Panc1 (cell line): ENCODE results near the gene VRTN. TPM values are rescaled to one million over a fixed set of nuclear protein-coding genes. Genes with fewer than 3 reads are reported as not detected.

Experiments used
- ATAC-seq: fragments of 200-7000 bp; cut with Tn5 transposase; 2 replicates; pipeline ENCODE4 v1.9.1; 2020; ENCODE audit warnings: mild to moderate bottlenecking, moderate library complexity
- BruUV-seq: library from RNA; stranded (reverse); fragments of 400-500 nt; replicated peaks from 2 replicates; lab custom pipeline; 2021; lab: Mats Ljungman, UMichigan
- CTCF ChIA-PET: fragments of 300-600 bp; sonication (Branson Sonifier 250); formaldehyde crosslinking; loops from one replicate; lab custom pipeline; 2022; ENCODE audit warnings: antibody characterized with exemption; lab: Charles Lee
- POLR2A ChIA-PET: fragments of 300-600 bp; sonication (Branson Sonifier 250); formaldehyde crosslinking; loops from one replicate; lab custom pipeline; 2022; ENCODE audit warnings: antibody characterized with exemption; lab: Charles Lee
- DNase-seq: peaks from one replicate; pipeline ENCODE4 v3.0.0-alpha.2; 2010; ENCODE audit warnings: low read depth, low spot score
- H3K27ac ChIP-seq: 2 replicates; pipeline ENCODE4 v1.5.1; 2011; ENCODE audit warnings: mild to moderate bottlenecking, low read length, inconsistent platforms
- H3K27me3 ChIP-seq: fragments of 200-500 bp; sonication (Bioruptor generic); 2 replicates; pipeline ENCODE4 v1.6.0; 2014; ENCODE audit warnings: low read length, inconsistent platforms; ENCODE audit not compliant: control insufficient read depth, insufficient read depth
- H3K36me3 ChIP-seq: fragments of 200-500 bp; sonication (Bioruptor generic); 2 replicates; pipeline ENCODE4 v1.5.1; 2014; ENCODE audit warnings: inconsistent platforms, mild to moderate bottlenecking, low read length, moderate library complexity; ENCODE audit not compliant: control insufficient read depth, insufficient read depth
- H3K4me1 ChIP-seq: 2 replicates; pipeline ENCODE4 v1.5.1; 2011; ENCODE audit warnings: inconsistent platforms, mild to moderate bottlenecking, low read length, moderate library complexity; ENCODE audit not compliant: control insufficient read depth, insufficient read depth
- H3K4me3 ChIP-seq, 2 experiments: 2 replicates each; pipeline ENCODE4 v1.5.1; 2011 to 2012; ENCODE audit warnings: low read depth in 2 of 2, low read length in 2 of 2, mild to moderate bottlenecking in 2 of 2, inconsistent platforms in 1 of 2, moderate library complexity in 1 of 2
- H3K9me3 ChIP-seq: fragments of 200-500 bp; sonication (Bioruptor generic); 2 replicates; pipeline ENCODE4 v1.5.1; 2014; ENCODE audit warnings: low read depth, mild to moderate bottlenecking, inconsistent platforms, low read length, moderate library complexity; ENCODE audit not compliant: control insufficient read depth, insufficient read depth
- CTCF ChIP-seq: fragments of 450-650 bp; IDR thresholded peaks from 2 replicates; pipeline ENCODE4 v1.5.1; 2017; ENCODE audit warnings: mild to moderate bottlenecking
- POLR2AphosphoS5 ChIP-seq: IDR thresholded peaks from 2 replicates; pipeline ENCODE4 v1.6.1; 2012; ENCODE audit warnings: mild to moderate bottlenecking, low read depth, low read length, moderate library complexity
- REST ChIP-seq, 2 experiments: IDR thresholded peaks; 2 replicates each; pipeline ENCODE4 v1.6.1; 2011 to 2012; ENCODE audit warnings: low read depth in 2 of 2, control low read depth in 1 of 2, low read length in 1 of 2, mild to moderate bottlenecking in 1 of 2, moderate library complexity in 1 of 2; ENCODE audit not compliant: insufficient read depth in 1 of 2
- SIN3A ChIP-seq: IDR thresholded peaks from 2 replicates; pipeline ENCODE4 v1.6.1; 2012; ENCODE audit warnings: low read depth, mild to moderate bottlenecking, low read length, moderate library complexity, borderline replicate concordance; ENCODE audit not compliant: insufficient read depth
- TCF7L2 ChIP-seq: IDR thresholded peaks from 2 replicates; pipeline ENCODE4 v1.6.1; 2011; ENCODE audit warnings: mild to moderate bottlenecking, low read depth, low read length, inconsistent platforms
- in situ Hi-C: cut with HindIII; loops from 2 replicates; pipeline ENCODE4 v1.10.0; 2016; ENCODE audit warnings: low sequenced_read_pairs, low pct_unique_long_range_greater_than_20kb
- intact Hi-C: fragments of 100-400 bp; cut with micrococcal nuclease; formaldehyde crosslinking; loops from one replicate; pipeline ENCODE4 v1.10.0; 2022; ENCODE audit not compliant: unreplicated experiment
- total RNA-seq: library from RNA; stranded (reverse); gene quantifications from one replicate; pipeline ENCODE4 v1.2.1, GENCODE V29; 2021; ENCODE audit not compliant: unreplicated experiment

VRTN gene
- total RNA-seq, 1 experiment from 2014 or later, result not detected

DNA sequence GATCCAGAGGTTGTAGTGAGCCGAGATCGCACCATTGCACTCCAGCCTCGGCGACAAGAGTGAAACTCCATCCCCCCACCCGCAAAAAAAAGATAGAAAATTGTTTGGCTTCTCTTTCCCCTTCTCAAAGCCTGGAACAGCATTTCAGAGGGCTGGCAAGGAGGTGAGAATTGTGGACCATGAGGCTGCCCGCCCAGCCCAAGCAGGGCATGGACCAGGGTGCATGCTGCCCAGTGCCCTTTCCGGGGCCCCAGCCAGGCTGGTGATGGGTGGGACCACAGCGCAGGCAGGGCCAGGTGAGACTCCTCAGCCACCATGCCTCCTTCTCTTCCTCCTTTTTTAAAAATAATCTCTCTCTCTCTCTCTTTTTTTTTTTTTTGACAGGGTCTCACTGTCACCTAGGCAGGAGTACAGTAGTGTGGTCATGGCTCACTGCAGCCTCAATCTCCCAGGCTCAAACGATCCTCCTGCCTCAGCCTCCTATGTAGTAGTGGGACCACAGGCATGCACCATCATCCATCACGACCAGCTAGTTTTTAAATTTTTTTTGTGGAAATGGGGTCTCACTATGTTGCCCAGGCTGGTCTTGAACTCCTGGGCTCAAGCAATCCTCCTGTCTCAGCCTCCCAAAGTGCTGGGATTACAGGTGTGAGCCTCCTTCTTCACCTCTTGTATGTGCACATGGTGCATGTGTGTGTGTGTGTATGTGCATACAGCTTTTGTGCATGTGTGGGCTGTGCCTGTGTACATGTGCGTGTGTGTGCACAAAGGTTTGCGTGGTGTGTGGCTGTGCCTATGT, 55.5 kb downstream of the VRTN start:
- DNase-seq (no peak), ATAC-seq (no peak)
- Histone ChIP-seq H3K27me3 (no peaks in the 10 kb centered on the region), H3K9me3 (no peaks in the 10 kb centered on the region), H3K4me1 (no peaks in the 10 kb centered on the region; the same call in 1 of the 2 replicates), H3K36me3 (no peaks in the 10 kb centered on the region), H3K4me3 (no peak overlapping the region), H3K27ac (no peak overlapping the region)
- TF ChIP-seq POLR2AphosphoS5, result no peak
- intact Hi-C loops, result no loop called here
- ChIA-PET POLR2A (no interaction called here), CTCF (no interaction called here)
- no TSS peak for BruUV-seq
- in situ Hi-C loops, result no loop called here

DNA sequence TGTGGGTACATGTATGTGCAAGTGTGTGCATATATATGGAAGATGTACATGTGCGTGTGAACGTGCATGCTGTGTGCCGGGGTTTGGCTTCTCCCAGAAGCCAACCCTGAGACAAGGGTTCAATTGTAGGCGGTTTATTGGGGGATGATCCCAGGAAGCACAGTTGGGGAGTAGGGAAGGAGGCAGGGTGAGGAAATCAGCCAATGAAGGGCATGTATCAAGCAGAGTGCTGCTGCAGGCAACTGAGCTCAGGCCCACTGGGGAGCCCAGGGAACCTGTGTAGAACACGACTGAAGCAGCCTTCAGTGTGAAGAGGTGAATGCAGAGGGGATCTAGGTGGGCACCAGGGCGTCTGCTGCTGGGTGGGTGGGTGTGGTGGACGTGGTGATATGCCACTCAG, 56.2 kb downstream of the VRTN start:
- CTCF ChIA-PET, result no interaction called here
- Histone ChIP-seq H3K9me3 (no peaks in the 10 kb centered on the region), H3K27me3 (no peaks in the 10 kb centered on the region), H3K36me3 (no peaks in the 10 kb centered on the region), H3K4me1 (no peaks in the 10 kb centered on the region; the same call in 1 of the 2 replicates), H3K4me3 (no peak overlapping the region), H3K27ac (no peak overlapping the region)
- intact Hi-C loops (no loop called here), in situ Hi-C loops (no loop called here)
- ATAC-seq, result no peak
- no peak for DNase-seq
- no TSS peak for BruUV-seq
- TF ChIP-seq REST (IDR thresholded peaks at IDR 0.05; ENCODE audit: insufficient read depth in 1 of 2, low read depth in 2 of 2, low read length in 1 of 2) (no peak), SIN3A (no peak), TCF7L2 (no peak), CTCF (no peak), POLR2AphosphoS5 (no peak)
- POLR2A ChIA-PET, result no interaction called here

DNA sequence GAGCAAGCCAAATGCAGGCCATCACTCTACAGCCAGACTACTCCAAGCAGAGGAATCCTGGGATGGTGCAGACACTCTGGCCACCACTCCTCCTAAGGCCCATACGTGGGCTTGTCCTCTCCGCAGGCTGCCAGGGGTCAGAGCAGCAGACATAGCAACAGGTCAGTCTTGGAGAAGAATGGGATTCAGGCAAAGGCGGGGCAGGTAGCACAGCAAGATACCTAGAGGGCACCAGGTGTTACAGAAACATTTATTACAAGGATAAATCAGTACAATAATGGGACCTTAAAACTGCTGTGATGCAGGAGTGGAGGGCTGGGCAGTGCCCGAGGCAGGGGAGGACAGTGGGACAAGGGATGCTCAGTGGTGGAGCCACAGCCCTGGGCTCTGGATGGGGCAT, 57.4 kb downstream of the VRTN start:
- DNase-seq (no peak), ATAC-seq (no peak)
- intact Hi-C loops (no loop called here), in situ Hi-C loops (no loop called here)
- TF ChIP-seq REST (IDR thresholded peaks at IDR 0.05; ENCODE audit: insufficient read depth in 1 of 2, low read depth in 2 of 2, low read length in 1 of 2), result no peak
- no peak for TF ChIP-seq POLR2AphosphoS5
- TF ChIP-seq CTCF, result no peak
- TF ChIP-seq SIN3A, result no peak
- no peak for TF ChIP-seq TCF7L2
- H3K4me1 ChIP-seq, result no peaks in the 10 kb centered on the region; the same call in 1 of the 2 replicates
- no TSS peak for BruUV-seq
- no peak overlapping the region for H3K4me3 ChIP-seq
- H3K9me3 ChIP-seq, result no peaks in the 10 kb centered on the region
- ChIA-PET POLR2A (no interaction called here), CTCF (no interaction called here)
- no peak overlapping the region for H3K27ac ChIP-seq
- no peaks in the 10 kb centered on the region for H3K36me3 ChIP-seq
- H3K27me3 ChIP-seq, result no peaks in the 10 kb centered on the region
